Erythroblast (primary cell): ENCODE measurements around the gene PPP1R1B.

Experiments
- GATA1 ChIP-seq: IDR thresholded peaks from 2 replicates; pipeline ENCODE4 v1.6.1; 2011; ENCODE audit warnings: low read depth, mild to moderate bottlenecking, control low read depth, low read length, moderate library complexity
- POLR2A ChIP-seq: IDR thresholded peaks from 2 replicates; pipeline ENCODE4 v1.6.1; 2011; ENCODE audit warnings: mild to moderate bottlenecking, low read length

DNA sequence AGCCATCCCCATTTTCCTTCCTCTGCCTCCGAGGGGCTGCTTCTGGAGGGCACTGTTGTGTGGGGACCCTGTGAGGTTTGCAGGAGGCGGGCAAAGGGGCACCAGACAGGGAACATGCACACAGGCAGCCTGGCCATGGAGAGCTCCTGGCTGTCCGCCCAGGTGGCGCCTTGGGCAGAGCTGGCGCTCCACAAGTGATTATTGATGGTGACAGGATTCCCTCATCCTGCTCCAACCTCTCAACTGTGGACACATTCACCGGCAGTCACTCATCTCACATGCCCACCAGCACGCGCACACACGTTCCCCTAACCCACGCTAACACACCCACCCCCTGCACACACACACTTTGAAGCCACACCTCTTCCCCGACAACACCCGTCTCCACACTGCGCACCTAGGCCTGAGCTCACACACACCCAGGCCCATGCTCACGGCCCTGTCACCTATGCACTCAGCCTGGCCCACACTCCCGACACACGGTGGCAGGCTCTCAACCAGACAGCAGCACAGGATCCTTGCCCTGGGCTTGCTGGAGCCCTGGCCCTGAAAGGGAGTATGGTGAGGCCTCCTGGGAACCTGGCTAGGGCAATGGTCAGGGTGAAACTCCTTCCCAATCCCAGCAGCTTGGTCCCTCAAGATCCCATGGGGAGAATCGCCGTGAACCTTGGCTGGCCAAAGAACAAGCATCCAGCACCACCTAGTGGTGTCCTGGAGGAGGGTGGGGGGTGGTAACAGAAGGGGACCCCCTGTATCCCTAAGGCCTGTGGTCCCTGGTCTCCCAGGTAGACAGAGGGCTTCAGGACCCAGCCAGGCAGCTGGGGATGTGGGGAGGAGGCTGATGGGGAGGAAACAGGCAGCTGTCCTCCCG, 45.1 kb downstream of the PPP1R1B start:
- TF ChIP-seq POLR2A, result no peak
- no peak for TF ChIP-seq GATA1
